Ovary (tissue), 3 donors: ENCODE data around the gene CAPZB.

Experiments
- CTCF ChIP-seq, 3 donors: fragments of 450-650 bp in 2 of 3; fragments of 200-600 bp in 1 of 3; IDR thresholded peaks; one replicate each; pipeline versions ENCODE4 v1.5.1 to v1.8.0; 2016 to 2022; ENCODE audit warnings: antibody characterized with exemption in 3 of 3, mild to moderate bottlenecking in 1 of 3
- EP300 ChIP-seq: sonication (generic); formaldehyde crosslinking; IDR thresholded peaks from one replicate; pipeline ENCODE4 v1.6.1; 2017; ENCODE audit warnings: antibody characterized with exemption
- POLR2A ChIP-seq: fragments of 450-650 bp; IDR thresholded peaks from one replicate; pipeline ENCODE4 v1.6.1; 2017; ENCODE audit warnings: antibody characterized with exemption, mild to moderate bottlenecking, moderate library complexity
- donor health status: DM: no; HTN: no; CAD: no.

- TF ChIP-seq CTCF (IDR thresholded peaks at IDR 0.05) (no peak), POLR2A (no peak), EP300 (no peak)
Measured at GRCh38 chr1:19387045-19387467, 98.3 kb downstream of the CAPZB start.
